HFF-Myc (cell line): Measurements from ENCODE around the gene GPC5.

Experiments
- DNase-seq: peaks from one replicate; pipeline ENCODE4 v3.0.0-alpha.2; 2011; ENCODE audit warnings: low read depth; ENCODE audit errors: extremely low read depth
- H3K4me3 ChIP-seq: replicated peaks from 2 replicates; pipeline ENCODE4 v1.5.1; 2011; ENCODE audit warnings: low read depth, mild to moderate bottlenecking, control low read depth, low read length
- CTCF ChIP-seq: IDR thresholded peaks from 2 replicates; pipeline ENCODE4 v1.5.1; 2012; ENCODE audit warnings: mild to moderate bottlenecking, low read depth, low read length, control low read depth; ENCODE audit errors: missing control alignments

Gene GPC5

GRCh38 chr13:91510058-91510457 lies 111.6 kb downstream of the GPC5 start:
- TF ChIP-seq CTCF: no peak
- DNase-seq: no peak
- no peak overlapping the region for H3K4me3 ChIP-seq

GRCh38 chr13:91513790-91514189 lies 115.4 kb downstream of the GPC5 start:
- H3K4me3 ChIP-seq: no peak overlapping the region
- TF ChIP-seq CTCF: no peak
- DNase-seq: no peak

GRCh38 chr13:91516799-91517198 lies 118.4 kb downstream of the GPC5 start:
- H3K4me3 ChIP-seq: no peak overlapping the region
- DNase-seq: no peak
- no peak for TF ChIP-seq CTCF

GRCh38 chr13:91520952-91521351 lies 122.5 kb downstream of the GPC5 start:
- no peak overlapping the region for H3K4me3 ChIP-seq
- no peak for DNase-seq
- no peak for TF ChIP-seq CTCF

- H3K4me3 ChIP-seq: no peak overlapping the region
- no peak for DNase-seq
- TF ChIP-seq CTCF: no peak
Observed at GRCh38 chr13:91523116-91523515, 124.7 kb downstream of the GPC5 start.

GRCh38 chr13:91526543-91527033 lies 128.2 kb downstream of the GPC5 start:
- no peak overlapping the region for H3K4me3 ChIP-seq
- no peak for TF ChIP-seq CTCF
- no peak for DNase-seq
